Left lobe of liver (tissue), 2 donors: Measurements from ENCODE around the gene PSMG4. TPM values are rescaled to one million over a fixed set of nuclear protein-coding genes. Genes with fewer than 3 reads are reported as not detected.

Source experiments
- ATAC-seq: fragments of 200-7000 bp; cut with Tn5 transposase; one replicate; pipeline ENCODE4 v1.9.1; 2020; ENCODE audit warnings: mild to moderate bottlenecking, moderate library complexity
- DNase-seq: peaks from one replicate; pipeline ENCODE4 v3.0.0-alpha.2; 2020; ENCODE audit warnings: low spot score
- total RNA-seq: library from RNA; stranded (reverse); gene quantifications from one replicate; pipeline ENCODE4 v1.2.1, GENCODE V29; 2021
- donor health status: DM: no; HTN: no; CAD: no; lungs with moderate emphysema.
- donor health status: DM: no; HTN: yes; CAD: no.

The PSMG4 gene
- total RNA-seq, 1 donor from 2014 or later: 11.9 TPM

- no peak for DNase-seq
Measured at GRCh38 chr6:3273707-3274521, 15.2 kb downstream of the PSMG4 start.

GRCh38 chr6:3276174-3277167, 17.7 kb downstream of the PSMG4 start:
- ATAC-seq (no peak), DNase-seq (no peak)

More at GRCh38 chr6:3273707-3274521, 15.2 kb downstream of the PSMG4 start:
- ATAC-seq: peak; percentile 60

GRCh38 chr6:3277251-3277650, 18.5 kb downstream of the PSMG4 start:
- no peak for DNase-seq

GRCh38 chr6:3277851-3278416, 19.2 kb downstream of the PSMG4 start:
- DNase-seq (no peak), ATAC-seq (no peak)

More at GRCh38 chr6:3277251-3277650, 18.5 kb downstream of the PSMG4 start:
- ATAC-seq: no peak

GRCh38 chr6:3278691-3279090, 19.9 kb downstream of the PSMG4 start:
- DNase-seq: no peak
- ATAC-seq: no peak

GRCh38 chr6:3280091-3280490, 21.3 kb downstream of the PSMG4 start:
- DNase-seq (no peak), ATAC-seq (peak; percentile 3)

- no peak for ATAC-seq
Measured at GRCh38 chr6:3280866-3281465, 22.2 kb downstream of the PSMG4 start.

GRCh38 chr6:3281631-3282475, 23.1 kb downstream of the PSMG4 start:
- ATAC-seq (no peak), DNase-seq (no peak)

More at GRCh38 chr6:3280866-3281465, 22.2 kb downstream of the PSMG4 start:
- no peak for DNase-seq

- ATAC-seq (no peak), DNase-seq (no peak)
Measured at GRCh38 chr6:3282476-3283236, 23.9 kb downstream of the PSMG4 start.

GRCh38 chr6:3283241-3283640, 24.5 kb downstream of the PSMG4 start:
- ATAC-seq (no peak), DNase-seq (no peak)

GRCh38 chr6:3283641-3284435, 25.1 kb downstream of the PSMG4 start:
- ATAC-seq (no peak), DNase-seq (no peak)

GRCh38 chr6:3284436-3284876, 25.7 kb downstream of the PSMG4 start:
- no peak for DNase-seq

GRCh38 chr6:3285049-3285639, 26.4 kb downstream of the PSMG4 start:
- ATAC-seq (no peak), DNase-seq (no peak)

More at GRCh38 chr6:3284436-3284876, 25.7 kb downstream of the PSMG4 start:
- no peak for ATAC-seq

GRCh38 chr6:3285732-3286131, 27.0 kb downstream of the PSMG4 start:
- no peak for ATAC-seq
- no peak for DNase-seq

GRCh38 chr6:3286641-3287171, 28.0 kb downstream of the PSMG4 start:
- DNase-seq (no peak), ATAC-seq (no peak)

GRCh38 chr6:3287308-3287707, 28.6 kb downstream of the PSMG4 start:
- DNase-seq: no peak
- ATAC-seq: no peak

GRCh38 chr6:3287976-3288707, 29.4 kb downstream of the PSMG4 start:
- no peak for ATAC-seq
- no peak for DNase-seq
